NCI-H1930 (cell line): ENCODE data around the gene ZAP70.
"Not testable (repeated sequence)": the region's sequence is repeated elsewhere in the genome, so short reads cannot be mapped to it uniquely, and the experiment has no call there.

Experiments
- DNase-seq, 2 experiments: peaks; one replicate each; lab custom pipeline; 2025; lab: John Stamatoyannopoulos, UW

The ZAP70 gene

DNA sequence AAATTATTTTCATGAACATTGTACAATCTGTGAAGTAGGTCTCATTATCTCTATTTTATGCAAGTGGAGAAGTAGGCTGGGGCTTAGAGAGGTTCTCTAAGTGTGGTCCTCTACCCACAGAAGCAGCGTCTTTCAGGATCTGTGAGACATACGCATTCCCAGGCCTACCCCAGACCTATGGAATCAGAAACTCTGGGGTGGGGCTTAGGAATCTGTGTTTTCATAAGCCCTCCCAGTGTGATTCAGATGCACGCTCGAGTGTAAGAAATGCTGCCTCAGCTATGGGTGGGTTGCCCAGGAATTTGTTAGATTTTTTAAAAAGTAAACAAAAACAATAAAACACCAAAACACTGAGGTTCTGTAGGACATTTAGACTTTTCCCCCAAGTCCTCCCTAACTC lies 14.8 kb upstream of the ZAP70 start:
- no peak for DNase-seq

DNA sequence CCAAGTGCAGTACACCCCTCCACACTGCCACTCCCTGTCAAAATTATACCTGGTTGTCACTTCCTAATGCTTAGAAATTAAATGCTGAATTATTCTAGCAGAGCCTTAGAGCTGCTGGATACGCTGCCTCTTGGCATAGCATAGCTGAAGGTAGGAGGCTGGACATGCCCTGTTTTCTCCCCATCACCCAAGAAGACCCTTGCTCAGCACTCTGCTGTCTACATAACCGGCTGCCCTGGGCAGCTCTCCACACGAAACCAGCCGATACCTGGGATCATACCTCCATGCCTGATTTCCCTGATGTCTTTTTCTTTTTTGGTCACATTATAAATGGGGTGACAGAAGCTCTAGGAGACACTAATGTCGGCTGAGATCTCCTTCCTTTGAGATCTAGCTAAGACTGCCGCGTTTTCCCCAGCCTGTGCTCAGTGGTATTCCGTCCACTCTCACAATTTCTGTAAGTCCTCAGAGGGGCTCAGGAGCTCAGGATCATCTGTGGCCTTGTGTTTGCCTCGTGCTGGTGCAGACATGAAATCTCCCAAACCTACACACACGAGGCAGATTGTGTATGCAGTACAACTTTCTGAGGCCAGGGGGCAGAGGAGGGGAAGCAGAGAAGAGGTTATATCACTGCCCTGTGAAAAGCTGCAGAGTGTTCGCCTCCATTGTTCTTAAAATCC lies 13.5 kb upstream of the ZAP70 start:
- DNase-seq = peak; percentile 8 to 30

DNA sequence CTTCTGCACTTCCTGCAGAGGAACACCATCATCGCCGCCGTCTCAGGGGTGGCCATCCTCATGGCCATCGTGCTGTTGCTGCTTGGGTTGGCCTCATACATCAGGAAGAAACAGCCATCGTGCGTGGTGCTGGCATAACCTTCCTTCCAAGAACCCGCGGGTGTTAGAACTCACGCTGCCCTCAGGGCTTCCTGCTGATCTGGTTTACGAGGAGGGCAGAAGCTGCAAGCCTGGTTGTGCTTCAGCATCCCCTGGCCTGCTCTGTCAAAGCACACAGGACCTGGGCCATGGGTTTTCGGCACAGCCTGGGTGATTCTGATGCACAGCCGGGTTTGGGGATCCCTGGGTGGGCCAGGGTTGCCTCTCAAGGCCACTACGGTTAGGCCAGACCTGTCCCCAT lies 12.2 kb upstream of the ZAP70 start:
- no peak for DNase-seq

DNA sequence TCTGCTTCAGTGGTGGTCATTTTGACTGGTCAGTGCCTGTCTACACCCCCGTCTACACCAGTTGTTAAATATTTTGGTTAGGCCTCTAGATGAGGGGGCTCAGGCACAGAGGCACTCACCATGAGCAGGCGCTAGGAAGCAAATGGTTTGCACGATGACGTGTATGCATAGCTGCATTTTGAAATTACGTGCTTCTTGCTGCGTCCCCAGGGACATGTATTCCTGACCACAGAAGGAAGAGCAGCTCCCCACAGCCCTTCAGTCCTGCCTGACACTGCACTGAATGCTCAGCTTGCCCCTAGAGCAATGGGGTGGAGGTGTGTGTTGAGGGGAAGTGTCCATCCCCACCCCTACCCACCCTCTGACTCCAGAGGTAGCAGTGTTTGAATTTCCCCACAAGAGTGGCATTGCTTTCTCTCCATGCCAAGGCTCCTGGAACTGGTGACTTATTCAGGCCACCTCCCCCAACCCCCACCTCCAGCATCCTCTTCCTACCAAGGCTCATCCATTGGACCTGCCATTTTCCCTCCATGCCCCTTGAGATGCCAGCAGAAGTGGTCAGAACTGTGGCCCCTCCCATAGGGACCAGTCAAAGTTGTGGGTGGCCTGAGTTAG lies 11.4 kb upstream of the ZAP70 start:
- DNase-seq = no peak

DNA sequence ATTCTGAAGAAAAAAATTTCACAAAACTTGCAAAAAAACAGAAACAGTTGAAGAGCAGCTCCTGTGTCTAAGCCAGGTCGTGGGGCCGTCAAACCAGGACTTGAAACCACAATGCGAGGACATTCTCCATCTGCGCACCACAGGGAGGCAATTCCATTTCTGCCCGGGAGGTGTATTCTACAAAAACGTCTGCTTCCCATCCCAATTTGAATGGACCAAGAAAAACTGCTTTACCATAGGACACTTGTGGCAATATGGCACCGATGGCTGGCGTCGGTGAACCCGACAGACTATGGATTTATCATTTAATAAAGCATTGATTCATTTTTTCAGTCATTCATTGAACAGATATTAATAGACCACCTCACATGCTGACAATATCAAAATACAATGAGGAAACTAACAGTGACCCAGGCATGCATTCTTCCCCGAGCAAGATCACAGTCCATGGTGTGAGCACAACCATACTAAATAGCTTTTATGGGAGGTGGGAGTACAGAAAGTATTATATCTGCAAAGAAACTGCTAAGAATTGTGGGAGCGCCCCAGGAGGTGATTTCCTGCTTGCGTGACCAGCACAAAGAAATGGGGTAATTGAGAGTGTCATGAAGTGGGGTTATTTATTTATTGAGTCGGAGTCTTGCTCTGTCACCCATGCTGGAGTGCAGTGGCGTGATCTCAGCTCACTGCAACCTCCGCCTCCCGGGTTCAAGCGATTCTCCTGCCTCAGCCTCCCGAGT lies 10.5 kb upstream of the ZAP70 start:
- no peak for DNase-seq

DNA sequence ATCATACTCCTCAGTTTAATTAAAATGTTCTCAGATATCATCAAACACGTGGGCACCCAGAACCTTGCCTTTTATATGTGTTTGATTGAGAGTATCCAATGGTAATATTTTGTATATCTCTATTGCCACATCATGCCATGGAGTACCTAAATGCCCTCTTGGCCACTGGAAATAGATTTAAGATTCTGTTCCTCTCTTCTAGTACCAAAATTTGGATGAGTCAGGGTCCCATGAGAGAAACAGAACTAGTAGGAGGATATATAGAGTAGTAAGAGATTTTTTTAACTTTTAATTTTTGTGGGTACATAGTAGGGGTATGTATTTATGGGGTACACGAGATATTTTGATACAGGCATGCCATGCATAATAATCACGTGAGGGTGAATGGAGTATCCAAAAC lies 9.6 kb upstream of the ZAP70 start:
- no peak for DNase-seq

DNA sequence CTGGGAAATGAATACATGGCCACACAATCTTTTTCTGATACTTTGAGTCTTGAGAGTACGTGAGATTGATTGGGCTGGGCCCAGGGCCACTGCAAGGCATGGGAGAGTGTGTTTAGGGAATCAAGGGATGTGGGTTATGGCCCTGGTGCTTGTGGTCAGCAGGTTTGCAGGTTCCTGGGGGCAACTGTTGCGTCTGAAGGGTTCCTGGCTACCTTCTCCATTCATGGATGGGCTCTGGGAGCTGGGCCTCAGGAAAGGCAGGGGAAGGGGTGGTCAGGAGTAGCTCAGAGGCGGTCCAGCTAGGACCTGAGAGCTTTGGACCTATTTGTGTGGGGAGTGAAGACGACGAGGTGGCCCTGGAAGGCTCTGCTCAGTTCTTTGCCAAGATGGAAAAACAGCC lies 8.4 kb upstream of the ZAP70 start:
- DNase-seq = no peak

DNA sequence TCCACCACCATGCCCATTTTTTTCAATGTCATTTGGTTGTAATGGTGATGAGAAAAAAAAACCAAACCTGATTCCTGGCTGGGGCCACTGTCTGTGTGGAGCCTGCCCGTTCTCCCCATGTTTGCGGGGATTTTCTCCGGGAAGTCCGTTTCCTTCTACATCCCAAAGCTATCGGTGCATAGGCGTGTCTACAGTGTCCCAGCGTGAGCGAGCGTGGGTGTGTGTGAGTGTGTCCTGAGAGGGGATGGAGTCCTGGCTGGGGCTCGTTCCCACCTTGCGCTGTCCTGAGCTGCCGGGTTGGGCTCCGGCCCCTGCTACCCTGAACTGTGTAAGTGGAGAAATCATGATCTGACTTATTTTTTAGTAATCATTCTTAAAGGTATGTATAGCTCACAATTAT lies 7.3 kb upstream of the ZAP70 start:
- DNase-seq = no peak

DNA sequence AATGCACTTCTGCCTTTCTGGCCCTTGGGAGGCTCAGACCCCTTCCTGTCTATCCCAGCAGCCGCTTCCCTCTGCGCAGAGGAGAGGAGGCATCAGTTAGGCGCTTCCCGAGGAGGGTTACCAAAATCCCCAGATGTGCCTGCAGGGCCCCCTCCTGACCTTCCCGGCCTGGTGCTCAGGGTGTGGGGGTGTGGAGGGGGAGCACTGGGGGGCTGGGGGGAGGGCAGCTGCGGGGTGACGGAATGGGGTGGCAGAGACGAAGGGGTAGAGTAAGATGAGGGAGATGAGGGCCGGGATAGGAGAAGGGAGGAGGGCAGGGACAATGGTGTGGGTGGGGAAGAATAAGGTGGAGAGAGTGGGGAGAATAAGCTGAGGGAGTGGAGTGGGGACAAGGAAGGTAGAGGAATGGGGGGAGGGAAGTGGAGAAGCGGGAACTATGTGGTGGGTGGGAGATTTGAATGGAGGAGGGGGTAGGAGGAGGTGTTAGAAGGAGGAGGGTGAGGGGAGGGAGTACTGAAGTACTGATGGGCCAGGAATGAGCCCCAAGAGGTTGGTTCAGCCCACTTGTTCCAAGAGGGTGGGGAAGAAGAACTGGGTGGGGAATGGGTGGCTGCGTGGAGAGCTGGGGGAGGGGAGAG lies 6.5 kb upstream of the ZAP70 start:
- DNase-seq = no peak

DNA sequence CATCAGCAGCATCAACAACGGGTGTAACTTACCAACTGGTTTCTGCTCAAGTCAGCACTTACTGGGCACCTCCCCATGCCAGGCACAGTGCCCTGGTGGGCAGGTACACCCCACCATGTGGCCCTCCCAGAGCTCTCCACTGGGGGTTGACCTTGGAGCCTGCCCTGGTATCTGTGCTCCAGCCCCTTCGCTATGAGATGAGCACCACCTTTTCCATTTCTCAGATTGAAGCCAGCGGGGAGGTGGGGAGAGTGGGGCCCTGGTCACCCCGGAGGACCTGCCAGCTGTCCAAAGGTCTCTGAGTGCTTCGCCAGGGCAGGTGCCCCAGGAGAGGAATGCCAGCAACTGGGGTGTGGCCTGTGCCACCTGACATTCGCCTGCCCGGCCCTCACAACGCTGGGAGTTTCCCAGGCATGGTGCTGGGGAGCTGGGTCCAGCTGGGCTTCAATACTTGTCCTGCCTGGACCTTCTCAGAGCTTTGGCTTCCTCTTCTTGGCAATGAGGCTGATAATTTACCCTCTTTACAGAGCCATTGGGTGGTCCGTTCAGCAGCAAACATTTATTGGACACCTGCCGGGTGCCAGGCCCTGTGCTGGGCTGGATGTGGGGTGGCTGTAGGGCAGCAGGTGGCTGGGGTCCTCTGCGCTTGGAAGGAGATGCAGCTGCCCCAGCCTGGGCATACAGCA lies 5.9 kb upstream of the ZAP70 start:
- no peak for DNase-seq

DNA sequence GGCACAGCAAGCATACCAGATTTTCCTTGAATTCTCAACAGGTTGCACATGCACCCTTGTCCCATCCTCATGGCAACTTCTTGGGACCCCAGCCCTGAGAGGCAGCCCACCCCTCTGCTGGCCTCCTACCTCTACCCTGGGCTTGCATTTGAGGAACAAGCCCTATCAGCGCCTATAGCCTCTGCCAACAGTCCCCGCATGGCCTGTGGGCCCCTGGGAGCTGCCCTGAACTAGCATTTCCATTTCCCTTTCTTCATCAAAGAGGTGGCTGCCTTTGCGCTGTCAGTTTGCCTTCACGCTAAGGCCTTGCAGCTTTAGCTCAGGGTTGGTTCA lies 5.4 kb upstream of the ZAP70 start:
- DNase-seq = no peak

DNA sequence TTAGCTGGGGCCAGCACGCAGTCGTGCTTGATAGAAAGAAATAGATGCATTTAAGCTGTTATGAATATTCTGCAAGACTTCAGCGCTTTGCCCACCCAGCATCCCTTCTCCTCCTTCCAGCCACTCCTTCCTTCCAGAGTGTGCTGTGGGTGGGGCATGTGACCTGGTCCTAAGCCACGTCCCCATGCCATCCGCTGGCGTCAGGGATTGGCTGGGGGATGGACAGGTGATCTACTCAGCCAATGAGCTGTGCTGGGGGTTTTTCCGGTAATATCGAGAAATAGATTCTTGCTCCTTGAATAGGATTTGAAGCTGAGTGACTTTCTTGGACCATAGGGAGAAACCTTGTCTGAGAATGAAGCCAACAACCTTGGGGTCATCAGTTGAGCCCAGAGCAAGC lies 4.8 kb upstream of the ZAP70 start:
- no peak for DNase-seq

DNA sequence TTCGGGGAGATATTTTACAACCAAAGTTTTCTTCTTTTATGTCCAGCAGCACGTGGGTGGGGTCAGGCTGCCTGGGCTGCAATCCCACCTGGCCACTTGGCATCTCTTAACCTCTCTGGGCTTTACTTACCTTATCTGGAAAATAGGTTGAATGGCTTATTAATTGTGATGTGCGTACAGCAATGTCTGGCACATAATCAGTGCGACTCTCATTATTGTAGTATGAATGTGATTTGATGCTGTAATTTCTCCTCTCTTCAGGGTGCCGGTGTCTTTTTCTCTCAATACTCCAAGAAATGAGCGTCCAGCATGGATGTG lies 2.0 kb upstream of the ZAP70 start:
- DNase-seq = no peak

DNA sequence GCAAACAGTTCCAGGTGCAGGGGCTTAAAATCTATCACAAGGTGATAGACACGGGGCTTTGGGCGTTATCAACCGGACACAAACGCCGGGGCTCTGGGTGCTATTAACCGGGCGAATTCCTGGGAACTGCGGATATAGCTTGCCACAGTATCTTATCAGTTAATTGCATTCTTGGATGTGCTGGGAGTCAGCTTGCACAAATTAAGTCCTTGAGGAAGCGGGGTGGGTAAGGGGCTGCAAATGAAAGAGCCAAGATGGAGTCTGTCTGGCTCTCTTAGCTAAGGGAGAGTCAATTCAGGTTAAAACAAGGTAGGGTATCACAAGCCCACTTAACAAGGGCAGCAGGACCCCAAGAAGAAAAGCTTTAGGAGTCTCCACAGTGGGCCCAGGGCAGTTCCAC lies 1.2 kb upstream of the ZAP70 start:
- DNase-seq = not testable (repeated sequence)

DNA sequence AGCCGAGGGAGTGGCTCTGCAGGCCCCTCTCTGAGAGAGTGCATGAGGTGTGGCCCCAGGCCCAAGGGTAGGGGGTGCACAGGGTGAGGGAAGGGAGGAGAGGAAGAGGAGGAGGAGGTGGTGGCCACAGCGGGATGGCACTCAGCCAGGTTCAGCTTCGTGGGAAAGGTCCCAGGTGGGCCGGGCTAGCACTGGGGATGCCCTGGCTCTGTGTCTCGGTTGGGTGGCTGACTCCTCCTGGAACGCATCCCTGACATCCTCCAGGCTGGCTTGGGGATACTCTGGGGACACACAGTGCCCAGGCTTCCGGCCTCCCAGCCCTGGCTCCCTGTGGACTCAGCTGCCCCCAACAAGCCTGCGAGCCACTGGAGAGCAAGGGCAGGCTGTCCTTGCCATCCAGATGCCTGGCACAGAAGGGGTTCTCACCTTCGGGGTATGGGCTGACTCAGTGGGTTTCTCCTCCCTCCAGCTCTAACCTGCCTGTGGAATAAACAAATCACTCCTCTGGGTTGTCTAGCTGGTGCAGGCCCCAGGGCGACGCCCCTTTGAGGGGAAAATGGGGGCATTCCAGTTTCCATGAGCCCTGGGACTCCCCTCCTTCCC lies 582 bp upstream of the ZAP70 start:
- DNase-seq = no peak

DNA sequence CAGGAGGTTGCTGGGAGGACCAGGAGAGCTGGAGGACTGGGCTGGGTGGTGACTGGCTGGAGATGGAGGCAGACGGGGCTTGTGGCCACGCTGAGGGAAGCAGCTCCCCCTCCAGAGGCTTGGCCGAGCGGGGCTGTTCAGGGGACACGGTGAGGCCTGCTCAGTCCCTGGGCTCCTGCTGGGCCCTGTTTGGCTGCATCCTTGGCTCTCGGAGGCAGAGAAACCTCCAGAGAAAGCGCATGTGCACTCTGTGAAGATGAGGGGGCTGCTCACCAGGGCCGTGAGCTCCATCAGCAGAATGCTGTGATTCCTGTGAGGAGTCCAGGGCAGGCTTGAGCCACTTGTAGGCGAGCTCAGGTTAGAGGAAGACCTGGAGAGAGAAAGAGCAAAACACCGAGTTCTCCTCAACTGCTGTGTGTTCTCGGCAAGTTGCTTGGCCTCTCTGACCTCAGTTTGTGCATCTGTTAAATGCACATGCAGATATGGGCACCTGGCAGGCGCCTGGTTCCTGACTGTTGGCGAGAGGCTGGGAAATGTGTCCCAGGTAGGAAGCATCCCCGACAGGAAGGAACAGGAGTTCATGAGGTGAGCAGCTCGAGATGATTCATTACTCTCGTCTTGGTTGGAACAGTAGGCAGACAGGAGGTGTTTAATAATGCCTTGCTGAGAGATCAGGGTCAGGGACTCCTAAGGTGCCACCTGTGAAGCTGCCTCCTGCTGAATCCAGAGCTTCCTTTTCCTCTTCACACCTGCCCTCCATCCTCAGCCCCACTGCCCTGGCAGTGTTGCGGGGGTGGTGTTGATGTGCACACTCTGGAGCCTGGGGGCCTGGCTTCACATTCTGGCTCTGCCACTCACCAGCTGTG lies 941 bp downstream of the ZAP70 start:
- DNase-seq = no peak

DNA sequence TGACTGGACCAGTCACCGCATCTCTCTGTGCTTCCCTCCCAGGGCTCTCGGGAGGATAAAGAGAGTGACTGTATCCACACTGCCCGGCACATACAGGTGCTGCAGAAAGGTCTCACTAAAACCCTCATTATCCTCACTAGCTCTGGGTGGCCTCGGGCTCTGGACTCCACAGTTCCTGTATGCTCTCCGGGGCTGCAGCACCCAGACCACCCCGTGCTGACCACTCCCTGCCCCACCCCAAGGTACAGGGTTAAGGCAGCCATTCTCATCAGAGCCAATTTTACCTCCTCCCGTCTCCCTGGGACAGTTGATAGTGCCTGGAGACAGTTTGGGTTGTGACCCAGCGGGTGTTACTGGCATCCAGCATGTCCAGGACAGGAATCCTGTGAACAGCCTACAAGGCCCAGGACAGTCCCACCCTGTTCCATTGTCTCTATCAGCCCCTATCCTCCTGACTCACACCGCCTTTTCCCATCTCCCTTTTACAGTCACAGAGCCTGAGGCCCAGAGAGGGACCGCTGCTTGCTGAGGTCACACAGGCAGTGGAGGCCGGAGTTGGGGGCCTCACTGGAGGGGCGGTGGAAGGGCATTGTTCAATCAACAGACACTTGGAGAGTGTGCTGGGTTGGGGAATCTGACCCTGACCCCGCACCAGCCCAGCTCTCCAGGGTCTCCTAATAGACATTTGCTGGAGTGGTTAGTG lies 1.7 kb downstream of the ZAP70 start:
- no peak for DNase-seq

DNA sequence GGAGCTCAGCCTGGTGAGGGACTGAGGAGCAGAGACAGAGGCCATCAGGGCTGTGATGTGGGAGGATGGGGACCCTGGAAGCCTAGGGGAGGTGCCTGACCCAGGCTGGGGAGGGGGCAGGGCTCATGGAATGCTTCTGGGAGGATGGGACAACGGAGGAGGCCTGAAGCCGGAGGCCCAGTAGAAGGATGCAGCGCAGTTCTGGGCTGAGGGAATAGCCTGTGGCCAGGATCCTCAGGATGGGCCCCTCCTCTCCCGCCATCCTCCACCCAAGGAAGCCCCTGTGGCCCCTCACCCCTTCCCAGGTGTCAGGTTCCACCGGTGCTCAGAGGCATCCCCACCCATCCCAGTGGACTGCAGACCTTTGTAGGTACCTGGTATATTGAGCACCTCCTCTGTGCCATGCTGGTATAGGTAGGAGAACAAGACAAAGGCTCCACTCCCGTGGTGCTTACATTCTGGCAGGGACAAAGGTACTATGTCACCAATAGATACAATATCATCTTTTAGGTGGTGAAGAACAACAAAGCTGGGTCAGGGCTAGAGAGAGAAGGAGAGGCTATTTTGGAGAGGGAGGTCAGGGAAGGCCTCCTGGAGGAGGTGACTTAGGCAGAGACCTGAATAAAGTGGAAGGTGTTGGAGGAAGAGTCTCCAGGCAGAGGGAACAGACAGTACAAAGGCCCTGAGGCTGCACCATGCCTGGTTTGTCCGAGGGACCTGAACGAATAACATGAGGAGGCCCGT lies 2.7 kb downstream of the ZAP70 start:
- no peak for DNase-seq

DNA sequence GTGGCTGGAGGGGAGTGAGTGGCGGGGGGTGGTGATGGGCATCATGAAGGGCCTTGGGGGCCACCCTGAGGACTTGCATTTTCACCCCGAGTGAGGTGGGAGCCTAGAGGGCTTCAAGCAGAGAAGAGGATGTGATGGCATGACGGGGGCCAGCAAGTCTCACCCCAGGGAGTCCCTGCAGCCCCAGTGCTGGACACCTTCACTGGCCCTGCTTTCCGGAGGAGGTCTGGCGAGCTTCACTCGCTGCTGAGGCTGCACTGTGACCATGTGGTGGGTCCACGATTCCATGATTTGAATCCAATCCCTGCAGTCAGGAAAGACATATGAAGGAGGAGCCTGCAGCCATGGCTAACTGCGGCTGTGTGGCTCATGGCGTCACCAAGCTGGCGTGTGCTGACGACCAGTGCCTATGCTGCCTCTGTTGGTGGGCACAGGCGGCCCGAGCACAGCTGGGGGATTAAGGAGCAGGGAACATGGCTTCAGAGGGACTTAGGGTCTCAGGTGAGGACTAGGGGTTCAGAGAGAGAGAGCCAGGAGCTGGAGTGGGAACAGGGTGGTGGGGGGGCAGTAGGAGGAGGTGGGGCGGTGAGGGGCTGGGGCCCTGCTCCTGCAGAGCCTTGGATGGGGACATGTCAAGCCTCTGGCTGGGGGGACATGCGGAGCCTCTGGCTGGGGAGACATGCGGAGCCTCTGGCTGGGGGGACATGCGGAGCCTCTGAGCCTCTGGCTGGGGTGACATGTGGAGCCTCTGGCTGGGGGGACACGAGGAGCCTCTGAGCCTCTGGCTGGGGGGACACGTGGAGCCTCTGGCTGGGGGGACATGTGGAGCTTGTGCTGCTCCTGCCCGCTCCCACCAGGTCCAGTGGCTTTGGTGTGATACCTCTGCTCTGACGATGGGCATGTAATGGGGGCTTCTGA lies 3.6 kb downstream of the ZAP70 start:
- DNase-seq = no peak
